ENCODE data around the gene FHAD1. TPM values are rescaled to one million over a fixed set of nuclear protein-coding genes. Genes with fewer than 3 reads are reported as not detected.
"Not testable (repeated sequence)": the region's sequence is repeated elsewhere in the genome, so short reads cannot be mapped to it uniquely, and the experiment has no call there.

FHAD1 gene
- total RNA-seq, 6 experiments from 2014 or later: 0.06 to 0.53 (median 0.12) TPM; not detected in 3

DNA sequence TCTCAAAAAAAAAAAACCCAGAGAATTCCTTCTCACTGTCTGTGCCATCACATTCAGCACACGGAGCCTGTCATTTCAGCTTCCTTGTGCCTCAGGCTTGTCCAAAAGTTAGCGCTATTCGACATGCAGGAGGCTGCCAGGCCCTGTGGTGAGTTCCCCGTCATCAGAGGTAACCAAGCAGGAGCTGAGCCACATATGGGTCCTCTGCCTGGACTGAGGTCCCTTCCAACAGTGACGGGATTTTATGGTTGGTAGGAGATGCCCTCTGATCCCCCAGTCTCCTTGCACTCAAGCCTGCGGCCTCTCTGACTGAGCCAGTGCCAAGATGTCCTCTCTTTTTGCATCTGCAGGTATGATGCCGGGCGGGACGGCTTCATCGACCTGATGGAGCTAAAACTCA is 178.5 kb downstream of the FHAD1 start:
- Histone ChIP-seq H3K4me3 (no peak overlapping the region), H3K36me3 (no peaks in the 10 kb centered on the region), H3K27ac (no peak overlapping the region), H3K9me3 (no peaks in the 10 kb centered on the region), H3K4me1 (peaks cover 0 to 30% (median 3%) of the 10 kb centered on the region in 4 donors), H3K27me3 (no peaks in the 10 kb centered on the region)
- ATAC-seq: no peak
- intact Hi-C loops (cut with DNase I): loop anchor here in 1 of 2 donors (5.0 kb wide), 1 partner anchor 93 kb away; no protein-coding TSS in a partner anchor
- 100% methylated on average over 3 of the region's 10 CpGs for WGBS (ENCODE audit: insufficient coverage, low coverage, low lambda C conversion rate, missing lambda C conversion rate)
- TF ChIP-seq POLR2A (IDR thresholded peaks at IDR 0.05): no peak
- TF ChIP-seq, protein P1, sequence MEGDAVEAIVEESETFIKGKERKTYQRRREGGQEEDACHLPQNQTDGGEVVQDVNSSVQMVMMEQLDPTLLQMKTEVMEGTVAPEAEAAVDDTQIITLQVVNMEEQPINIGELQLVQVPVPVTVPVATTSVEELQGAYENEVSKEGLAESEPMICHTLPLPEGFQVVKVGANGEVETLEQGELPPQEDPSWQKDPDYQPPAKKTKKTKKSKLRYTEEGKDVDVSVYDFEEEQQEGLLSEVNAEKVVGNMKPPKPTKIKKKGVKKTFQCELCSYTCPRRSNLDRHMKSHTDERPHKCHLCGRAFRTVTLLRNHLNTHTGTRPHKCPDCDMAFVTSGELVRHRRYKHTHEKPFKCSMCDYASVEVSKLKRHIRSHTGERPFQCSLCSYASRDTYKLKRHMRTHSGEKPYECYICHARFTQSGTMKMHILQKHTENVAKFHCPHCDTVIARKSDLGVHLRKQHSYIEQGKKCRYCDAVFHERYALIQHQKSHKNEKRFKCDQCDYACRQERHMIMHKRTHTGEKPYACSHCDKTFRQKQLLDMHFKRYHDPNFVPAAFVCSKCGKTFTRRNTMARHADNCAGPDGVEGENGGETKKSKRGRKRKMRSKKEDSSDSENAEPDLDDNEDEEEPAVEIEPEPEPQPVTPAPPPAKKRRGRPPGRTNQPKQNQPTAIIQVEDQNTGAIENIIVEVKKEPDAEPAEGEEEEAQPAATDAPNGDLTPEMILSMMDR (IDR thresholded peaks at IDR 0.05): no peak
- DNase-seq: no peak

DNA sequence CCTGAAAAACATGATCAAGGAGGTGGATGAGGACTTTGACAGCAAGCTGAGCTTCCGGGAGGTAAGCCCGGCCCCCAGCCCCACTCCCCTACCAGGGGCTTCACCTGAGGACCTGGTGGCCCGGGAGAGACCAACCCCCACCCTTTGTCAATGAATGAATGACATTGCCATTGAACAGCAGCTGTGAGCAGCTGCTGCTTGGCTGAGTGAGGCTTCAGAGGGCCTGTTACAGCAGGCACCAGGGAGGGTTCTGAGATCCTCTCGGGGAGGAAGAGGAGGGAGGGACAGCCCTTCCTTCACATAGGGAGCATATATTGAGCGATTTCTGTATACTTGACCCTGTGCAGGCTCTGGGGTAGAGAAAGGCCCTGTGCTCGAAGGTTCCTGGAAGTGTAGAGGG is 178.9 kb downstream of the FHAD1 start:
- TF ChIP-seq, protein P1 (IDR thresholded peaks at IDR 0.05): no peak
- no peak for TF ChIP-seq POLR2A (IDR thresholded peaks at IDR 0.05)
- DNase-seq (no peak), ATAC-seq (no peak)
- no peaks in the 10 kb centered on the region for H3K27me3 ChIP-seq
- intact Hi-C loops (cut with DNase I): loop anchor here in 1 of 2 donors (5.0 kb wide), 1 partner anchor 94 kb away; no protein-coding TSS in a partner anchor
- H3K36me3 ChIP-seq: no peaks in the 10 kb centered on the region
- 60% methylated on average over 1 of the region's 6 CpGs for WGBS (ENCODE audit: insufficient coverage, low coverage, low lambda C conversion rate, missing lambda C conversion rate)
- peaks cover 0 to 28% (median under 1%) of the 10 kb centered on the region in 4 donors for H3K4me1 ChIP-seq
- no peaks in the 10 kb centered on the region for H3K9me3 ChIP-seq
- H3K4me3 ChIP-seq: no peak overlapping the region
- no peak overlapping the region for H3K27ac ChIP-seq

DNA sequence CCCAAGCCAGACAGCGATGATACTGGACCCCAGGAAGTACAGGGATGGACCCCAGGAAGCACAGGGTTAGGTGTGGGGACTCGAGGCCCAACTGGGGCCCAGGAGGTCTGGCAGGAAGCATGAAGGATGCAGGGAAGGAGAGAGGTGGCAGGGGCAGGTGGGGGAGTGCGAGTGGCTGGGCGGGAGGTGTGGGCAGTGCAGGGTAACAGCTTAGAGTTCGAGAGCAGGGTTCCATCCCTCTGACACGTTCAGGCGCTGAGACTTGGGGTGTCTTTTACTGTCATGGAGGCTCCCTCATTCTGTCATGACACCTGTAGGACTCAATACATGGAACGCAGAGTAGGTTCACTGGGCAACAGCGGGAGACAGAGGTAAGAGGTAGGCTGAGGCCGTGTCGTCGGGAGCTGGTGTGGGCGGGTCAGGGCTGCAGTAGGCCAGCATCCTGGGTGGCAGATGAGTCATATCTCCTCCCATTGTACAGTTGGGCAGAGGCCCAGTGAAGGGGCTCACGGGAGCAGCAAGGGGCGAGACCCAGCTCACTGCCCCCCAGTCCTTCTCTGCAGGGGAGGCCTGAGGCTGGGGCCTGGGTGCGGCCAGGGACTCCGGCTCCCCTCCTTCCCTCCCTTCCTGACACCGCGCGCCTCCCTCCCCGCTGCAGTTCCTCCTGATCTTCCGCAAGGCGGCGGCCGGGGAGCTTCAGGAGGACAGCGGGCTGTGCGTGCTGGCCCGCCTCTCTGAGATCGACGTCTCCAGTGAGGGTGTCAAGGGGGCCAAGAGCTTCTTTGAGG is 179.7 kb downstream of the FHAD1 start:
- Histone ChIP-seq H3K36me3 (no peaks in the 10 kb centered on the region), H3K4me1 (peaks cover 0 to 23% (median 0%) of the 10 kb centered on the region in 4 donors), H3K4me3 (no peak overlapping the region), H3K27me3 (no peaks in the 10 kb centered on the region), H3K9me3 (no peaks in the 10 kb centered on the region), H3K27ac (no peak overlapping the region)
- TF ChIP-seq, protein P1 (IDR thresholded peaks at IDR 0.05): no peak
- TF ChIP-seq POLR2A (IDR thresholded peaks at IDR 0.05): no peak
- ATAC-seq: no peak
- WGBS (ENCODE audit: insufficient coverage, low coverage, low lambda C conversion rate, missing lambda C conversion rate): 78% methylated on average over 5 of the region's 30 CpGs
- intact Hi-C loops (cut with DNase I): loop anchor here in 1 of 2 donors (5.0 kb wide), 1 partner anchor 94 kb away; no protein-coding TSS in a partner anchor
- DNase-seq: no peak

DNA sequence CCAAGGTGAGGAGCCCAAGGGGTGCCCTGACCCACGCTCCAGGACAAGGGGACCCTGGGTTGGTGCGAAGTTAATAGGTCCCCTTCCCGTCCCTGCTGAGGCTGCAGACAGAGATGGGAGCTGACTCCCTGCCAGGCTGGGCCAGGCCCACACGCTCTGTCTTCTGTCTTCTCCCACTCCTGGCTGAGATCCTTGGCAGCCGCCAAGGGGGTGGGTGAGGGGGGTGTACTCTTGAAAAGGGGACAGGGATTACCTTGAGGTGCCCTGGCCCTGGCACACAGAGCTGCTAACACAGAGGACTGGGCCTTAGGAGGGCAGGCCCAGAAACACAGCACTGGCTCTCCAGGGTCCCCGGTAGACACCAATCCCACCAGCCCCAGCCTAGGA is 180.2 kb downstream of the FHAD1 start:
- Histone ChIP-seq H3K36me3 (no peaks in the 10 kb centered on the region), H3K4me3 (no peak overlapping the region), H3K9me3 (no peaks in the 10 kb centered on the region), H3K4me1 (peaks cover 0 to 17% (median 0%) of the 10 kb centered on the region in 4 donors), H3K27ac (no peak overlapping the region), H3K27me3 (no peaks in the 10 kb centered on the region)
- intact Hi-C loops (cut with DNase I): loop anchor here in 1 of 2 donors (5.0 kb wide), 1 partner anchor 95 kb away; no protein-coding TSS in a partner anchor
- no peak for ATAC-seq
- 89% methylated on average over 2 of the region's 6 CpGs for whole genome bisulfite sequencing (ENCODE audit: insufficient coverage, low coverage, low lambda C conversion rate, missing lambda C conversion rate)
- DNase-seq: no peak
- TF ChIP-seq, protein P1 (IDR thresholded peaks at IDR 0.05): no peak
- TF ChIP-seq POLR2A (IDR thresholded peaks at IDR 0.05): no peak

DNA sequence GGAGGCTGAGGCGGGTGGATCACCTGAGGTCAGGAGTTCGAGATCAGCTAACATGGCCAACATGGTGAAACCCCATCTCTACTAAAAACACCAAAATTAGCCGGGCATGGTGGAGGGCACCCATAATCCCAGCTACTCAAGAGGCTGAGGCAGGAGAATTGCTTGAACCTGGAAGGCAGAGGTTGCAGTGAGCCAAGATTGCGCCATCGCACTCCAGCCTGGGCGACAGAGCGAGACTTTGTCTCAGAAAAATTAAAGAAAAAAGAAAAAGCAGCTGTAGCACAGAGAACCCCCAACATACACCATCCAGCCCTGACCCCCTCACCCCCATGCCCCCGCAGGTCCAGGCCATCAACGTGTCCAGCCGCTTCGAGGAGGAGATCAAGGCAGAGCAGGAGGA is 181.2 kb downstream of the FHAD1 start:
- ATAC-seq, H3K27ac ChIP-seq, H3K36me3 ChIP-seq, H3K27me3 ChIP-seq, H3K4me3 ChIP-seq, H3K9me3 ChIP-seq, DNase-seq: not testable (repeated sequence)
- 66% methylated on average over 7 of the region's 11 CpGs for whole genome bisulfite sequencing (ENCODE audit: insufficient coverage, low coverage, low lambda C conversion rate, missing lambda C conversion rate)
- peaks cover 0 to 15% (median 0%) of the 10 kb centered on the region in 4 donors for H3K4me1 ChIP-seq
- intact Hi-C loops (cut with DNase I): loop anchor here in 1 of 2 donors (5.0 kb wide), 1 partner anchor 96 kb away; no protein-coding TSS in a partner anchor

Data from right lobe of liver (tissue), 6 donors.